ENCODE results near the gene SLC6A17.

SLC6A17 gene

GRCh38 chr1:110174961-110175360 lies 24.7 kb downstream of the SLC6A17 start:
- DNase-seq (ENCODE audit: low spot score) = no peak

- DNase-seq (ENCODE audit: low spot score) = no peak
Observed at GRCh38 chr1:110176299-110176956, 26.1 kb downstream of the SLC6A17 start.

- DNase-seq (ENCODE audit: low spot score) = no peak
Observed at GRCh38 chr1:110177775-110178174, 27.5 kb downstream of the SLC6A17 start.

- no peak for DNase-seq (ENCODE audit: low spot score)
Observed at GRCh38 chr1:110183642-110184167, 33.4 kb downstream of the SLC6A17 start.

GRCh38 chr1:110184446-110184845 lies 34.2 kb downstream of the SLC6A17 start:
- no peak for DNase-seq (ENCODE audit: low spot score)

- no peak for DNase-seq (ENCODE audit: low spot score)
Observed at GRCh38 chr1:110185181-110185580, 34.9 kb downstream of the SLC6A17 start.

GRCh38 chr1:110186558-110186957 lies 36.3 kb downstream of the SLC6A17 start:
- DNase-seq (ENCODE audit: low spot score) = no peak

- no peak for DNase-seq (ENCODE audit: low spot score)
Observed at GRCh38 chr1:110187139-110187890, 37.0 kb downstream of the SLC6A17 start.

GRCh38 chr1:110188035-110188618 lies 37.8 kb downstream of the SLC6A17 start:
- no peak for DNase-seq (ENCODE audit: low spot score)

- DNase-seq (ENCODE audit: low spot score) = no peak
Observed at GRCh38 chr1:110189181-110189580, 38.9 kb downstream of the SLC6A17 start.

- no peak for DNase-seq (ENCODE audit: low spot score)
Observed at GRCh38 chr1:110190282-110190929, 40.1 kb downstream of the SLC6A17 start.

GRCh38 chr1:110192541-110192940 lies 42.2 kb downstream of the SLC6A17 start:
- DNase-seq (ENCODE audit: low spot score) = no peak

GRCh38 chr1:110195196-110195595 lies 44.9 kb downstream of the SLC6A17 start:
- no peak for DNase-seq (ENCODE audit: low spot score)

- peak; percentile 69 for DNase-seq (ENCODE audit: low spot score)
Observed at GRCh38 chr1:110196917-110197765, 46.8 kb downstream of the SLC6A17 start.

- no peak for DNase-seq (ENCODE audit: low spot score)
Observed at GRCh38 chr1:110197905-110198629, 47.8 kb downstream of the SLC6A17 start.

- no peak for DNase-seq (ENCODE audit: low spot score)
Observed at GRCh38 chr1:110198746-110199145, 48.5 kb downstream of the SLC6A17 start.

GRCh38 chr1:110200190-110200589 lies 49.9 kb downstream of the SLC6A17 start:
- no peak for DNase-seq (ENCODE audit: low spot score)

- no peak for DNase-seq (ENCODE audit: low spot score)
Observed at GRCh38 chr1:110200666-110201065, 50.4 kb downstream of the SLC6A17 start.

GRCh38 chr1:110201157-110201825 lies 51.0 kb downstream of the SLC6A17 start:
- no peak for DNase-seq (ENCODE audit: low spot score)

- peak; percentile 79 for DNase-seq (ENCODE audit: low spot score)
Observed at GRCh38 chr1:110203021-110203661, 52.8 kb downstream of the SLC6A17 start.

Data from CD4-positive, alpha-beta T cell treated with Interleukin-15 for 4 hours (primary cell).